GM18520 (cell line): ENCODE data around the gene XYLT2.
"Not testable (repeated sequence)": the region's sequence is repeated elsewhere in the genome, so short reads cannot be mapped to it uniquely, and the experiment has no call there.

ENCODE experiments used
- ATAC-seq: cut with Tn5 transposase; IDR thresholded peaks from one replicate; pipeline ENCODE4 v1.9.1; 2021; ENCODE audit not compliant: unreplicated experiment

XYLT2 gene

GRCh38 chr17:50319306-50320004 lies 26.5 kb upstream of the XYLT2 start:
- ATAC-seq: no peak

GRCh38 chr17:50322271-50322670 lies 23.7 kb upstream of the XYLT2 start:
- ATAC-seq: no peak

GRCh38 chr17:50323060-50323459 lies 22.9 kb upstream of the XYLT2 start:
- no peak for ATAC-seq

GRCh38 chr17:50325906-50326305 lies 20.0 kb upstream of the XYLT2 start:
- no peak for ATAC-seq

- ATAC-seq: no peak
Measured at GRCh38 chr17:50326831-50327364, 19.0 kb upstream of the XYLT2 start.

- no peak for ATAC-seq
Measured at GRCh38 chr17:50328363-50329325, 17.3 kb upstream of the XYLT2 start.

GRCh38 chr17:50329716-50330115 lies 16.2 kb upstream of the XYLT2 start:
- ATAC-seq: no peak

- no peak for ATAC-seq
Measured at GRCh38 chr17:50330151-50330775, 15.7 kb upstream of the XYLT2 start.

- no peak for ATAC-seq
Measured at GRCh38 chr17:50331085-50331791, 14.7 kb upstream of the XYLT2 start.

GRCh38 chr17:50332196-50332595 lies 13.7 kb upstream of the XYLT2 start:
- ATAC-seq: no peak

GRCh38 chr17:50333291-50334057 lies 12.5 kb upstream of the XYLT2 start:
- ATAC-seq: not testable (repeated sequence)

GRCh38 chr17:50337956-50338355 lies 8.0 kb upstream of the XYLT2 start:
- ATAC-seq: no peak

- ATAC-seq: no peak
Measured at GRCh38 chr17:50338645-50339044, 7.3 kb upstream of the XYLT2 start.

GRCh38 chr17:50339381-50339780 lies 6.5 kb upstream of the XYLT2 start:
- ATAC-seq: no peak

- no peak for ATAC-seq
Measured at GRCh38 chr17:50344731-50345365, 1.1 kb upstream of the XYLT2 start.

GRCh38 chr17:50346313-50347116 lies 589 bp downstream of the XYLT2 start:
- ATAC-seq: peak; percentile 28

- no peak for ATAC-seq
Measured at GRCh38 chr17:50347117-50347893, 1.4 kb downstream of the XYLT2 start.

GRCh38 chr17:50347894-50348291 lies 2.0 kb downstream of the XYLT2 start:
- no peak for ATAC-seq
